ENCODE measurements around the gene KDM3A. TPM values are rescaled to one million over a fixed set of nuclear protein-coding genes. Genes with fewer than 3 reads are reported as not detected.

The KDM3A gene, protein sequence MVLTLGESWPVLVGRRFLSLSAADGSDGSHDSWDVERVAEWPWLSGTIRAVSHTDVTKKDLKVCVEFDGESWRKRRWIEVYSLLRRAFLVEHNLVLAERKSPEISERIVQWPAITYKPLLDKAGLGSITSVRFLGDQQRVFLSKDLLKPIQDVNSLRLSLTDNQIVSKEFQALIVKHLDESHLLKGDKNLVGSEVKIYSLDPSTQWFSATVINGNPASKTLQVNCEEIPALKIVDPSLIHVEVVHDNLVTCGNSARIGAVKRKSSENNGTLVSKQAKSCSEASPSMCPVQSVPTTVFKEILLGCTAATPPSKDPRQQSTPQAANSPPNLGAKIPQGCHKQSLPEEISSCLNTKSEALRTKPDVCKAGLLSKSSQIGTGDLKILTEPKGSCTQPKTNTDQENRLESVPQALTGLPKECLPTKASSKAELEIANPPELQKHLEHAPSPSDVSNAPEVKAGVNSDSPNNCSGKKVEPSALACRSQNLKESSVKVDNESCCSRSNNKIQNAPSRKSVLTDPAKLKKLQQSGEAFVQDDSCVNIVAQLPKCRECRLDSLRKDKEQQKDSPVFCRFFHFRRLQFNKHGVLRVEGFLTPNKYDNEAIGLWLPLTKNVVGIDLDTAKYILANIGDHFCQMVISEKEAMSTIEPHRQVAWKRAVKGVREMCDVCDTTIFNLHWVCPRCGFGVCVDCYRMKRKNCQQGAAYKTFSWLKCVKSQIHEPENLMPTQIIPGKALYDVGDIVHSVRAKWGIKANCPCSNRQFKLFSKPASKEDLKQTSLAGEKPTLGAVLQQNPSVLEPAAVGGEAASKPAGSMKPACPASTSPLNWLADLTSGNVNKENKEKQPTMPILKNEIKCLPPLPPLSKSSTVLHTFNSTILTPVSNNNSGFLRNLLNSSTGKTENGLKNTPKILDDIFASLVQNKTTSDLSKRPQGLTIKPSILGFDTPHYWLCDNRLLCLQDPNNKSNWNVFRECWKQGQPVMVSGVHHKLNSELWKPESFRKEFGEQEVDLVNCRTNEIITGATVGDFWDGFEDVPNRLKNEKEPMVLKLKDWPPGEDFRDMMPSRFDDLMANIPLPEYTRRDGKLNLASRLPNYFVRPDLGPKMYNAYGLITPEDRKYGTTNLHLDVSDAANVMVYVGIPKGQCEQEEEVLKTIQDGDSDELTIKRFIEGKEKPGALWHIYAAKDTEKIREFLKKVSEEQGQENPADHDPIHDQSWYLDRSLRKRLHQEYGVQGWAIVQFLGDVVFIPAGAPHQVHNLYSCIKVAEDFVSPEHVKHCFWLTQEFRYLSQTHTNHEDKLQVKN (N-terminal part only)
- polyA plus RNA-seq (2014; cell fraction: cytosol; rRNA removed), result 20.5 and 21.7 TPM in 2 replicates
- polyA plus RNA-seq (2014; cell fraction: nucleus; rRNA removed), result 36.7 and 53.0 TPM in 2 replicates

DNA sequence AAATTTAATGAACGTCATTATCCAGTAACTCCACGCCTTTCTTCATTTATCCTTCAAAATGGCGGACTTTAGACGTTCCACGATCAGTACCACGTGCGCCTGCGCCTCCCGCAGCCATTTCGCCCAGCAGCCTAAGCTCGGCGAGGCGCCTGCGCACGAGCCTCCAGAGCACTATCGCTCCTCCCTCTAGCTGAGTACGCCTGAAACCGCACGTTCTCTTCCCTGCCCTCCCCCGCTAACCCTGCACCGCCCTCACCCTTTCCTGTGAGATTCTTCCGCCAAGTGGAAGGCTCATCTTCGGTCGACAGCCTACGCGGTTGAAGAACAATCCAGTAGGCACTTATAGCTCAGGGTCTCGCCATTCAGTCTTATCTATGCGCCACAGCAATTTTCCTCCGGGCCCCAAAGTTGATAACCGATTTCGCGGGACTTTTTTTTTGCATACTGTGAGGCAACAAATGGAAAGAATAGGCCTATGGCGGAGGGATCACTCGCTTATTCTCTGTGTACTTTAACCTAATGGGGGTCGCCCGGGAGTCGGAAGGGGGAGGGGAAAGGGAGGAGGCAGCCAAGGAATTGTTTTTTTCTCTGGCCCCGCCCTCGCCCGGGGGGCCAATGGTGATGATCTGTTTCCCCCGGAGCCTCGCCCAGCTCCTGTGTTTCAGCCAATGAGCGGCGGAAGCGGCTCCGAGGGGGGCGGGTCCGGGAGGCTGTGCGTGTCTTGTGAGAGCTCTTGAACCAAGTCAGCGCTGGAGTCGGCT lies at the start of gene KDM3A:
Gene KDM3A (plus strand): TSS at position 741 of the 761 bp plus-strand sequence. CDS start 677 bp downstream, outside the sequence.
- DNase-seq (ENCODE audit: low spot score), result peak; percentile 99

DNA sequence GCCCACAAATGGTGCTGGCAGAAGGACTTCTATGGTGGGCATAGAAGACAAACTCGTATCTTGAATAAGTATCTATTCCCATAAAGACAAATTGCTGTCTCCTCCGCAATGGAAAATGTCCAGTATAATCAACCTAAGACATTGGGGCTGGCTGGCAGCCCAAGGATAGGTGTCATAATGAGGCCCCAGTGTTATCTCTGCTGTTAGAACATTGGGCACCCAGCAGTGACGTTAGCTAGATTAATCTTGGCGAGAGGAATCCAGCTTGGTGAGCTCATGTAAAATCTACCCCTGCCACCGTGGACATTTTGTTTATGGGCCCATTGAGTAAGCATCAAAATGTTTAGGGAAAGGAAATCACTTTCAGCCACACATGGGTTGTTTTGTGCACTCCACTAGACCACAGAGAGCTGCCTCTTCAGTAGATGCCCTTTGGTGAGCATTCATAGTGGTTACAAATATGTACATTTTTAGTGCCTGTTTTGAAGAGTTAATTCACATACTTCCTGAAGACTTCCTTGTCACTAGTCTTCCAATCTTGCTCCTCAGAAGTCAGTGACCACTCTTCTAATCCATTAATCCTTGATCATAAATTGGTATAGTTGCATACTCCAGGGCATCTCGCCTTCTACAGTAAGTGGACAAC lies 48.2 kb upstream of the KDM3A start:
- DNase-seq (ENCODE audit: low spot score), result no peak

DNA sequence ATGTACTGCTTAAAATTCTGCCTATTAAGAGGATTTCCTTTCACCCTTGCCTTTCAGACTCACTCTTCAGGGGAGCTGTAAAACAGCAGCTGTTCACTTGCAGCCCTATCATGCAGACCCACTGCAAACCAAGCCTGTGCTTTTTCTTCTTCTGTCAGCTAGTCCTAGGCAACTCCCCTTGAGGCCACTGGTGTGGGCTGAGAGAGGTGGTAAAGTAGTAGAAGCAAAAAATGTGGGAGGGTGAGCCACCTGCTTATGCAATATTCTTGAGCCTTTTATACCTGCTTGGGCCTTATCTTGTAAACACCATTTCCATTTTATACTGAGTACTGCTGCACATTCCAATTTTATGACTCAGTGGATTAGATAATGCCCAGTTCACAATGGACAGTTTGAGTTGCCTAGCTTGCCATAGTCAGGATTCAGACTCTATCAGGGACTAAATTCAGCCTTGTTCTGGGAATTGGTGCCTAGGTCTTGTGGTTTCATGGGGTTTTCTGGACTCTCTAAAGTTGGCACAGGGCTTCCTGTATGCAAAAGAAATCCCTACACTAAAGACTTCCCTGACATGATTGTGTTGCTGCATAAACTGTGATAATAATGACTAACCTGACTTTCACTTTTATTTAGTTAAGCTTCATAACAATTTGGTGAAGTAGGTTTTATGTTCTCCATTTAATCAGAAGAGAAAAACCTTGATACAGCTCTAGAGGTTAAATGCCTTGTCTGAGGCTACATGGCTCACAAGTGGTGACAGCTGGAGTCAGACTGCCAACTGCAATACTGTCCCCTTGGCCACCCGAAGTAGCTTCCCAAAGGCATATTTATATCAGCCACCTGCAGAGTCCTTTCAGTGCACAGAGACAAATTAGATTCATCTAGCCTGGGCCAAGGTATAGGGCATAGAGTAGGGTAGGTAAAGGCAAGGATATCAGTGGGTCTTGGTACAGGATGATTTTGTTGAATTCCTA lies 47.4 kb upstream of the KDM3A start:
- DNase-seq (ENCODE audit: low spot score), result no peak

DNA sequence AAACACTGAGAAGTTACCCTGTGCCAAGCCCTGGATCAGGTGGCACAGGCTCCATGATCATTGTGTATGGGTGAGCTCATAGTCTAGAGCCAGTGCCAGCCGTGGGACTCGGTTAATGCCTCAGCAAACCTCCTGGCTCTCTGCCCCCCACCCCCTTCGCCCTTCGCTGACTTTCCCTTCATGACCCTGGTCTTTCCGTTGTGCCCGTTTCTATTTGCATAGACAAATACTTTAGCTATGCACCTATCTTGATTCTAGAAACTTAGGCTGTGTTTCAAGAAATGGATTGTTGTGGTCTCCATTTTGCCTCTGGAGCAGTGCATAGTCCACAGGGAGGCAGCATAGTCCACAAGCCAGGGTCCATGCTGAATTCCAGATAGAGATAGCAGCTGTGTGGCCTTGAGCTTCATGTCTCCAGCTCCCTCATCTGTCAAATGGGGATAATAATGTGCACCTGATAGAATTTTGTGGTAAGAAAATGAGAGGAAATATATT lies 44.8 kb upstream of the KDM3A start:
- DNase-seq (ENCODE audit: low spot score), result peak; percentile 18

DNA sequence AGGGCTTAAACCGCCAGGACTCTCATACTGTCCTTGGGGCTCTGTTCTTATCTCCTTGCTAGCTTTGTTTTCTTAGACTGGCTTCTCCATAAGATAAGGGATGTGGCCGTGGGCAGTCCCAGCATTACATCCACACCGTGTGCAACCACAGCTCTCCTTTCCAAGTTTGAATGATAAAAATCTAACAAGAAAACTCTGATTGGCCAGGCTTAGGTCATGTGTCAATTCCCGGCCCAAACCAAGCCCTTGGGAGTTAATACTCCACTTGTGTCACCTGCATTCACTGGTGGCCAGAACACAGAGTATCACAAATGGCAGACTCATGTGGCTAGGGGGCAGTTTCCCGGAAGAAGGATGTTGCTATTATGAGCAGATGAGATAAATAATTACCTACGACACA lies 43.2 kb upstream of the KDM3A start:
- peak; percentile 15 for DNase-seq (ENCODE audit: low spot score)

DNA sequence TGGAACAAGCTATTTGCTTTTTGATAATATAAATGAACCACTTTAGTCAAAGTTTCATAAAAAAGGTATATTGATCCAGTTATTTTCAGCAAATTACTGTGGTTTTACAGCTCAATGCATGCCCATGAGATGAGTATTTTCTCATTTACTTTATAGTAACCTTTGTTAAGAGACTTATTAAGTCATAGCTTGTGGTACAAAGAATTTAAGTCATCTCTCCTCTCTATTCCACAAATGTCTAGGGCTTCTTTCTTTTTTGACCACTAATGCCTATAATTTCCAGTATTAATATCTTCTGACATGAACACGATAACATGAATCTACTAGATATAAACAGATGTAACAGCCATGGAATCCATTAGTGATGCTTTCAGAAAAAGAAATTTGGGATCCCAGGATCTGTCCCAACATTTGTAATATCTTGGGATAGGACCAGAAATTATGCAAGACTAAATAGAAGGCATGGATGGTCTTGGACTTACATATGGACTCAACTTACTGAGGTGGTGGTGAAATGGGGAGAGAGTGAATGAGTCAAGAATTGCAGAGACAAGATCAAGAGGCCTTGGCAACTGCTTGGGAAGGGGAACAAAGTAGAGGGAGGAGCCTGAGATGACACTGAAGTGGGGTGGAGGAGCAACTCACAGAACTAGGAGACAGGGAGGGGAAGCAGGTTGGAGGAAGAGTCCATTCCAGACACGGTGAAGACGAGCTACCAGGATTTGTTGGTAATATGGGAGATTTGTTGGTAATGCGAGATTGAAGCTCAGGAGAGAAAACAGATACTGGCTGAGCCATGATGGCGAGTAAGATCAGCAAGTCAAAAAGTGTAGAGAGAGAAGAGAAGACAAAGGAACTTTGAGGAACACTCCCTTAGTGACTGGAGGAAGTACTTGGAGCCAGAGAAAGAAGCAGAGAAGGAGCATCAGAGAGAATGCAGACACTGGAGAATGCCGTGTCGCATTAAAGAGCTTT lies 42.4 kb upstream of the KDM3A start:
- DNase-seq (ENCODE audit: low spot score), result no peak

DNA sequence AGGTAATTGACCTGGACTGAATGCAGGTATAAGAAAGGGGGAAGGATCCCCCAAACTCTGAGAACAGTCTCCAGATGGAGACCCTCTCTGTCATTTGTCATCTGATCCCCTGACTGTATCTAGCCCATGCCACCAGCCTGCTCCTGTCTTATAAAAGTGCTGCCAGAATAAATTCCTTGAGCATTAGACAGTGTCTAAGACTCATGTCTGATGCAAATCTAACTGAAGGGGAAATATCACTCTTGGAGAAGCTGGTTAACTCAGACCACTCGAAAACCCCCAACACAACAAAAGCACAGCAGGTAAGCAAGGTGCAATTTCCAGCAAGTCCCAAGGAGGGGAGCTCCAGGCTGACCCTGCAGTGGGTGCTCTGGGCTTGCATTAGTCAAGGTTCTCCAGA lies 40.9 kb upstream of the KDM3A start:
- no peak for DNase-seq (ENCODE audit: low spot score)

DNA sequence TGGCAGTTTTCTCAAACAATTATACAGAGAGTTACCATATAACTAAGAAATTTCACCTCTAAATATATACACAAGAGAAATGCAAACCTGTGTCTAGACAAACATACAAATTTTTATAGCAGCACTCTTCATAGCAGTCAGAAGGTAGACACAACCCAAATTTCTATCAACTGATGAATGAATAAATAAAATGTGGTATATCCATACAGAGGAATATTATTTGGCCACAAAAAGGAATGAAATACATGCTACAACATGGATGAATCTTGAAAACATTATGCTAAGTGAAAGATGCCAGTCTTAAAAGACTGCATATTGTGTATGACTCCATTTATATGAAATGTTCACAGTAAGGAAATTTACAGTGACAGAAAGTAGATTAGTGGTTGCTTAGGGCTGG lies 30.6 kb upstream of the KDM3A start:
- DNase-seq (ENCODE audit: low spot score), result no peak

DNA sequence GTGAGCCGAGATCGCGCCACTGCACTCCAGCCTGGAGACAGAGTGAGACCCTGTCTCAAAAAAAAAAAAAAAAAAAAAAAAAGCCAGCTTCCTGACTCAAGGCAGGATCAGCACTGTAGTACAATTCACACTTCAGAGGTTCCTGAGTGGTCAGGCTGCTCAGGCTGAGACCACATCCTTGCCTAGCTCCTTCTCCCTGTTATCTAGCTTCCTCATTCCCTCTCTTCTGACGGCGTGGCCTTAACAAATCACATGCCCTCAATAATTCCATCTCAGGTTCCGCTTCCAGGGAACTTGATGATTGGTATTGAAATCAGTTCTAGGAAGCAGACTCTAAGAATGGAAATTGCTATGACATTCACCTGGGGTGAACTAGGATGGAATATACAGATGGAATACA lies 29.8 kb upstream of the KDM3A start:
- no peak for DNase-seq (ENCODE audit: low spot score)

DNA sequence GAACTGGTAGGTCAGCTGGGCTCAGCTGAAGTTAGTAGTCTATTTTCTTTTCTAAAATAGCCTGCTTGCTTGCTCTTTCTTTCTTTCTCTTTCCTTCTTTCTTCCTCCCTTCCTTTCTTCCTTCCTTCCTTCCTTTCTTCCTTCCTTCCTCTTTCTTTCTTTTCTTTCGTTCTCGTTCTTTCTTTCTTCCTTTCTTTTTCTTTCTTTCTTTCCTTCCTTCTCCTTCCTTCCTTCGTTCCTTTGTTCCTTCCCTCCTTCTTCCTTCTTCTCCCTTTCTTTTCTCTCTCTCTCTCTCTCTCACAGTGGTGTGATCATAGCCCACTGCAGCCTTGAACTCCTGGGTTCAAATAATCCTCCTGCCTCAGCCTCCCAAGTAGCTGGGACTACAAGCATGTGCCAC lies 29.2 kb upstream of the KDM3A start:
- no peak for DNase-seq (ENCODE audit: low spot score)

DNA sequence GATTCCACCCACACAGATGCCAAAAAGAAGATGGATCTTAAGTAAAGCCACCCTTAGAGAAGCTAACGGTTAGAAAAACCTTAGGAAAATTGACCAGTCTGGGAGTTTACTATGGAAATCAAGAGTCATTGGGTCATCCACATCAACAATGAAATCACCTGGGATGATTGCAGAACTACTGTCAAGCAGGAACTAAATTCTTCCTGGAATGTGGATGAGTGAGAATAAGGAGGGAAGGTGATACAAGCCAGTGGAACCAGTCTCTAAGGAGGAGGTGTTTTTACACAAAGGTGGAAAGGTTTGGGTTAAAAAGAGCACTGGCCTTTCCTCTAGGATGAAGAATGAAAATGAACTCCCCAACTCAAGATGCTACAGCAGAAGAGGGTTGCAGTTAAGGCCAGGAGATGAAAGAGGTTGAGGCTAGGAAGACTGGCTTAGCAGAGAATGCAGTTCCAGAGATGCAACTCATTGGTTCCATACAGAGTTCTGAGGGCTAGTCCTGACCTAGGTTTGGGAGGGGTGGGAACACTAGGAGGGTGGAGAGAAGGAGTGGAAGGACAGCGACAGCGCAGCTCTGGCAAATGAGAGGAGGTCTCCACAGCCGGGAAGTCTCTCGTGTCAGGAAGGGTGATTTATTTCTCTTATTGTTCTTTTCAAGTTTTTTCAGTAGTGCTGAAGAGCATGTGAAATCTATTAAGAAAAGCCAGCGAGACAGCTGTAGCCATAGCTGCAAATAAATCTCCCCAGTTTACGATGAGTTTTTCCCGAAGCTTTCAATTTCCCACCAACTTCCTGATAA lies 27.7 kb upstream of the KDM3A start:
- no peak for DNase-seq (ENCODE audit: low spot score)

DNA sequence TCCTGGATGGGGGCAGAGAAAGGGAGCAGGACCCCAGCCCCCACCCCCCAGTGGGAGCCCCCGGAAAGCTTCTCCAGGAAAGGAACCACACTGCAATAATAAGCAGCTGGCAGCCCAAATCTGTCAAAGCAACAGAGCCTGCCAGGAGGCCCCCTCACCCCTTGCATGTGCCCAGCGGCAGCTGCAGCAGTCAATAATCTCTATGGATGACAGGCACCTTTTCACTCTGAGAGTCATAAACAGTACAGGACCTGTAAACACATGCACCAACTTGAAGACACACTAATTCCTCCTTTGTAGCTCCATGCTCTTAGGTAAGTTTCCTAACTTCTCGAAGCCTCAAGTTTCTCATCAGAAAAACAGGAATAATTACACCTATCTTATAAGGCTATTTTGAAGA lies 26.2 kb upstream of the KDM3A start:
- no peak for DNase-seq (ENCODE audit: low spot score)

DNA sequence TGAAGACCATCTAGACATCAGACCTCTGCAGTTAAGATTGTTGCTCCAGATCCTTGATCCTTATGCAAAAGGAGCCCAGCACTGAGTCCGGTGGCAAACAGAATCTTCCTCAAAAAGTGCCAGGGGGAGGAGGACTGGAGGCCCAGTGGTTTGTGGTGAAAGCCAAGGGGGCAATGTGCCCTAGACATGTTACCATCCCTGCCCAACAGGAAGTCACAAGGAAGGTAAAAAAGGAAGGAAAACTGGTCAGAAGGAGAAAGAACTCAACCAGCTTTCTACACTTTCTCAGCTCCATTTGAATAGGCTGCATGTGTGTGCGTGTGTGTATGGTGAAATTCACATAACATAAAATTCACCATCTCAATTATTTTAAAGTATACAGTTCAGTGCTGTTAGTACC lies 25.0 kb upstream of the KDM3A start:
- no peak for DNase-seq (ENCODE audit: low spot score)

DNA sequence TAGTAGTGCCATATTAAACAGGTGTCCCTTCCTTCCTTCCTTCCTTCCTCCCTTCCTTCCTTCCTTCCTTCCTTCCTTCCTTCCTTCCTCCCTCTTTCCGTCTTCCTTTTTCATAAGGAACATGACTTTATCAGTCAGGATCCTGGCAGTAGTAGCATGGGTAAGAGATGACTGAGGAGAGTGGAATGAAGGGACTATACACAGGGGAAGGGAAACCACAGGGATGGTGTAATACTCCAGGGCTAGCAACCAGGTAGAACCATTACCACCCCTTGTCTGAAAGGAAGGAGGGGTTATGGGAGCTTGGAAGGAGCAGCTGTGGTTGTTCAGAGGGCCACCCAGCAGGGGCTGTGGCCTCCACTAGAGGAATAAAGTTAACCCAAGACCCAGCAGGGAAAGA lies 23.2 kb upstream of the KDM3A start:
- DNase-seq (ENCODE audit: low spot score), result no peak

DNA sequence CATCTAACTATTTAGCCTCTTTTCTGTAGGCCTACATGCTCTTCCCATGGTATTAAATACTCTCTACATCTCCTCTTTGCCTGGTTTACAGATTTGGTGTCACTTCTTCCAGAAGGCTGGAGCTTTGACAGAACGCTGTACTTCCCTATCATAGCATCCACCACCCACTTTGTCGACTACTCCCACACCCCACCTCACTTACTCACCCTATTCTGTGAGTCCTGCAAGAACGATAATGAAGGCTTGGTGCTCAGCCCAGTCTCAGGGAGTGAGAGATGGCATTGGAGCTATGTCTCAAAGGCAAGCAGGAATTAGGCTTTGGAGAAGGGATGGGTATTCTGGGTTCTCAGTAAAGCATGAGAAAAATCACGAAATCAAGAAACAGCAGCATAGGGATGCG lies 20.3 kb upstream of the KDM3A start:
- no peak for DNase-seq (ENCODE audit: low spot score)

DNA sequence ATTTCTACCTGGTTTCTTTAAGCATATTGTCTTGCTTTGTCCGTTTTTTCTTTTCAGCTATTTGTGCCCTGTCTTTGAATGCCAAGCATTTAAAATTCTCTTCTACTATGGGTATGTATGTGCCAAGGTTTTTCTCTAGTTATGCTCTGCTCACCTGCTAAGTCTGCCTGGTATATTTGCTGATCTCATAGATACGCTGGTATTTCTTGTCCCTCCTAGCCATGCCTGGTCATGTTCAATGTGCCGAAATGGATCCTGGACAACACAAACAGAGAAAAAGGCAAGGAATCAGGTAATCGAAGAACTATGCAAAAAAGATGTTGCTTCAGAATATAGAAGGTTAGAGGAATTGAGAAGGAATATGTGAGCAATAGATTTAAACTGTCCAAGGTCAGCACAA lies 14.9 kb upstream of the KDM3A start:
- DNase-seq (ENCODE audit: low spot score), result no peak

DNA sequence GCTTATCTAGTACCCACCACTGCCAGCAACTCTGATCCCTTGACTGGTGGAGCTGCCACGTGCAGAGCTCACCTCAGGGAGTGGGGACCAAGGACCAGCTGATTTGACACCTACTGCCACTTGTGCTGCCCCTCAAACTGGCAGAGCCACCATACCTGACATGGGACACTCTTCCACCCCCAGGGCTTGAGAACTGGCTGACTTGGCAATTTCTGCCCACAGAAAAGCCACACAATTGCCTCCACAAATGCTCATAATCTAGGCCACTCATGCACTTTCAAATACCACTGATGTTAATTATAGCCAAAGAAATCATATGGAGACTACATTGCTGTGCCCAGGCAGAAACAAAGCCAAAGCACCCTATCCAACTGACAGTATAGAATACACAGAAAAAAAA lies 11.8 kb upstream of the KDM3A start:
- DNase-seq (ENCODE audit: low spot score), result no peak
